ENCODE measurements around the gene FNDC3B.

The FNDC3B gene

GRCh38 chr3:172281884-172282283 is 242.5 kb downstream of the FNDC3B start:
- FAIRE-seq (no peak), DNase-seq (ENCODE audit: insufficient read length, low spot score) (no peak)
- TF ChIP-seq CTCF (IDR thresholded peaks at IDR 0.05; ENCODE audit: insufficient read depth, missing control alignments), result no peak

GRCh38 chr3:172282850-172283249 is 243.5 kb downstream of the FNDC3B start:
- FAIRE-seq (no peak), DNase-seq (ENCODE audit: insufficient read length, low spot score) (no peak)
- TF ChIP-seq CTCF (IDR thresholded peaks at IDR 0.05; ENCODE audit: insufficient read depth, missing control alignments), result no peak

GRCh38 chr3:172283841-172284357 is 244.5 kb downstream of the FNDC3B start:
- DNase-seq (ENCODE audit: insufficient read length, low spot score) (no peak), FAIRE-seq (no peak)

GRCh38 chr3:172285844-172286243 is 246.5 kb downstream of the FNDC3B start:
- no peak for FAIRE-seq
- no peak for DNase-seq (ENCODE audit: insufficient read length, low spot score)

More at GRCh38 chr3:172283841-172284357, 244.5 kb downstream of the FNDC3B start:
- TF ChIP-seq CTCF (IDR thresholded peaks at IDR 0.05; ENCODE audit: insufficient read depth, missing control alignments), result no peak

GRCh38 chr3:172286548-172287148 is 247.3 kb downstream of the FNDC3B start:
- FAIRE-seq, result no peak
- DNase-seq (ENCODE audit: insufficient read length, low spot score), result no peak
- TF ChIP-seq CTCF (IDR thresholded peaks at IDR 0.05; ENCODE audit: insufficient read depth, missing control alignments), result no peak

More at GRCh38 chr3:172285844-172286243, 246.5 kb downstream of the FNDC3B start:
- TF ChIP-seq CTCF (IDR thresholded peaks at IDR 0.05; ENCODE audit: insufficient read depth, missing control alignments), result no peak

- no peak for FAIRE-seq
- TF ChIP-seq CTCF (IDR thresholded peaks at IDR 0.05; ENCODE audit: insufficient read depth, missing control alignments), result no peak
- no peak for DNase-seq (ENCODE audit: insufficient read length, low spot score)
Measured at GRCh38 chr3:172287937-172288477, 248.6 kb downstream of the FNDC3B start.

- no peak for FAIRE-seq
- DNase-seq (ENCODE audit: insufficient read length, low spot score), result no peak
- TF ChIP-seq CTCF (IDR thresholded peaks at IDR 0.05; ENCODE audit: insufficient read depth, missing control alignments), result no peak
Measured at GRCh38 chr3:172288651-172289050, 249.3 kb downstream of the FNDC3B start.
